Activated CD4-positive, alpha-beta T cell treated with anti-CD3 and anti-CD28 coated beads, Interleukin-2, amount 50 U/mL, for 24 hours (primary cell): ENCODE data around the gene TADA3.

ENCODE experiments used
- DNase-seq, 2 donors: peaks; one replicate each; pipeline ENCODE4 v3.0.0-alpha.2; 2020; ENCODE audit warnings: low read depth in 1 of 2, low spot score in 1 of 2

TADA3 gene, protein sequence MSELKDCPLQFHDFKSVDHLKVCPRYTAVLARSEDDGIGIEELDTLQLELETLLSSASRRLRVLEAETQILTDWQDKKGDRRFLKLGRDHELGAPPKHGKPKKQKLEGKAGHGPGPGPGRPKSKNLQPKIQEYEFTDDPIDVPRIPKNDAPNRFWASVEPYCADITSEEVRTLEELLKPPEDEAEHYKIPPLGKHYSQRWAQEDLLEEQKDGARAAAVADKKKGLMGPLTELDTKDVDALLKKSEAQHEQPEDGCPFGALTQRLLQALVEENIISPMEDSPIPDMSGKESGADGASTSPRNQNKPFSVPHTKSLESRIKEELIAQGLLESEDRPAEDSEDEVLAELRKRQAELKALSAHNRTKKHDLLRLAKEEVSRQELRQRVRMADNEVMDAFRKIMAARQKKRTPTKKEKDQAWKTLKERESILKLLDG

DNA sequence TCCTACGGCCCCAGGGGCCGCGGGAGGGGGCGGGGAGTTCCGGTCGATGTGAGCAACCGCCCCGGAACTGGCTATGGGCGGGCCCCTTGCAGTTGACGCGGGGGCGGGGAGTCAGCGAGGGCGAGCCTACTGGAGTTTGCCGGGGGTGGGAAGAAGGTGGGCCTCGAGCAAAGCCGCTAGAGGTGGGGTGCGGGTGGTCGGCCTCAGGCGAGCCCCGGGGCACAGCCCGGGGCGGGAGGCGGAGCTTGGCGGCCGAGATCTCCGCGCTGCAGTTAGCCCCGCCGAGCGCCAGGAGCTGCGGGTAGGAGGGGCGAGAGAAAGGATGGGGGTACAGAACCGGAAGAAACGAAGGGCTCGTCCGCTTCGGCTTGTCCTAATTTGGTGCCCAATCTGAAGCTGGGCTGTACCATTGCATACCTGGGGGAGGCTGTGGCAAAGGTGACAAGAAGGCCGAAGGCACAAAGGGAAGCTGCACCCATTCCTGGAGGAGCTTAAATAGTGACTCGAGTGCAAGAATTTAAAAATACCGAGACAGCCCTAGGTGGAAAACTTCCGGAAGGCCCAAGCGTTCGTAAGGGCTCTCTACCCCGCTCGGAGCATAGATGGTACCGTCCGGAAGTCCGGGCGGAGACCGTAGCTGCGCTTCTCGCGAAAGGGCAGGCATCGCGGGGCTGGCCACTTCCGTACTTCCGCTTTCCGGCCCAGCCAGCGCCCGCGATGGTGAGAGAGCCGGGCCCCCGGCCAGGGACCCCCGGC is at the start of gene TADA3, which contains the start of gene ARPC4:
Gene TADA3, minus strand, starts transcription at position 69 of the 756 bp plus-strand sequence. CDS start 1,007 bp downstream, outside the sequence.
Gene ARPC4, plus strand, starts transcription at position 678 of the 756 bp plus-strand sequence. Its CDS starts 40 bp downstream, at position 718.
- peak; percentile 81 to 83 for DNase-seq

DNA sequence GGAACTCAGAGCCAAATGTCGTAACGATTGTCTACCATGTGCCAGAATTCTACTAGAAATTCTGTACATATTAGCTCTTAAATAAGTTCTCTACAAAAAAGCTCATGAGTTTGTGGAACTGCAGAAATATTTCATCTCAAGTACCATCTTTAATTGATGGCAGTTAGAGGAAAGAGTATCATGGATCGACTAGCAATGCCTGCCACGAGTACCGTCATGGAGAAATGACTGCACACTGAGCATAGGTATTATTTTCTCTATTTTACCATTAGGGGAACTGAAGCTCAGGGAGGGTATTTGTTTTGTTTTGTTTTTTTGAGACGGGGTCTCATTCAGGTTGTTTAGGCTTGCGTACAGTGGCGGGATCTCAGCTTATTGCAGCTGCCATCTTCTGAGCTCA is 48.7 kb upstream of the TADA3 start:
- no peak for DNase-seq

DNA sequence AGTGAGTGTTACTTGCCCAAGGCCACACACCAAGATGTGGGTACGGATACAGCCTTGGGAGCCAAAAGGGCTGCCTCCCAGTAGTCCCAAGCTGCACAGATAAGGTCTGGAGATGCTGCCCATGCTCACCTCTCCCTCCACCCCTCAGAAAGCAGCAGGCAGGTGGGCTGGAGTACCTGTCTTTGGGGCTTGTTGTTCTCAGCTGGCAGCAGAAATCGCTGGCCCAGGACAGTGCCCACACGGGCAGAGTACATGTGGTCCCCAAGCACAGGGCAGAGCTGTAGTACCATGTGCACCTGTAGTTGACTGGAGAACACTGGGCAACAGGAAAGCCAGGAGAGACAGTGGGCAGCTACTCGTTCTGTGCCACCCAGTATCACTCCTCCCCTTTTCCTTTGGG is 46.6 kb upstream of the TADA3 start:
- no peak for DNase-seq

DNA sequence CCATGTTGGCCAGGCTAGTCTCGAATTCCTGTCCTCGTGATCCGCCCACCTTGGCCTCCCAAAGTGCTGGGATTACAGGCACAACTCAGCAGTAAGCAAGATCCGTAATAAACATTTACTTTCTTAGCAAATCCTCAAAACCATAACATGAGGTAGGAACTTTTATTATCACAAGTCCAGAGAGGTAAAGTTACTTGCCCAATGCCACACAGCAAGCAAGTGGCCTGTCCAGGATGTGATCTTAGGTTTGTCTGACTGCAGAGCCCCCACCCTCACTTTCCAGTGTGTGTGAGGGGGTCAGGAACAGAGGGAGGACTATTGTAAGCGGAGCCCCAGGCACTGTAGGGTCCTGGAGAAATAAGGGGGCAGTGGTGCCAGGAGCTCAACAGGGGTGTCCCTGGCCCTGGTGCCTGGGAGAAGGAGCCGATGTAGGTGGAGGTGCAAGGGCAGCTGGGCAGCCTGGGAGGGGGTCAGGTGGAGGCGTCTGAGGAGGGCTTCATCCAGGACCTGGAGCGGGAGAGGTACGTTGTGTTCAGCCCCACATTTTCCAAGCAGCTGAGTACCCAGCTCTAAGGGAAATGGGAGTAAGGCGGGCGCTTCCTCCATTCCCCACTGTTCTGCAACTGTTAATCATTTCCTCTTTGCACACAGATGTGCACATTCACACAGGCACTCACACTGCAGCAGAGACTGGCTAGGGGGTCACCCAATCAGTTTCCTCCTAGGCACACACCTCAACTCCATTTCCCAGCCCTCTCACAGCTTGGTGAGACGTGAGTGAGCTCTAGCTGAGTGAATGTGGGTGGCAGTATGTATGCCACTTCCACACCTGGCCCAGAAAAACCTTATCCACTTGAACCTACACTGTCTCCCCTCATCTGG is 45.7 kb upstream of the TADA3 start:
- DNase-seq: no peak

DNA sequence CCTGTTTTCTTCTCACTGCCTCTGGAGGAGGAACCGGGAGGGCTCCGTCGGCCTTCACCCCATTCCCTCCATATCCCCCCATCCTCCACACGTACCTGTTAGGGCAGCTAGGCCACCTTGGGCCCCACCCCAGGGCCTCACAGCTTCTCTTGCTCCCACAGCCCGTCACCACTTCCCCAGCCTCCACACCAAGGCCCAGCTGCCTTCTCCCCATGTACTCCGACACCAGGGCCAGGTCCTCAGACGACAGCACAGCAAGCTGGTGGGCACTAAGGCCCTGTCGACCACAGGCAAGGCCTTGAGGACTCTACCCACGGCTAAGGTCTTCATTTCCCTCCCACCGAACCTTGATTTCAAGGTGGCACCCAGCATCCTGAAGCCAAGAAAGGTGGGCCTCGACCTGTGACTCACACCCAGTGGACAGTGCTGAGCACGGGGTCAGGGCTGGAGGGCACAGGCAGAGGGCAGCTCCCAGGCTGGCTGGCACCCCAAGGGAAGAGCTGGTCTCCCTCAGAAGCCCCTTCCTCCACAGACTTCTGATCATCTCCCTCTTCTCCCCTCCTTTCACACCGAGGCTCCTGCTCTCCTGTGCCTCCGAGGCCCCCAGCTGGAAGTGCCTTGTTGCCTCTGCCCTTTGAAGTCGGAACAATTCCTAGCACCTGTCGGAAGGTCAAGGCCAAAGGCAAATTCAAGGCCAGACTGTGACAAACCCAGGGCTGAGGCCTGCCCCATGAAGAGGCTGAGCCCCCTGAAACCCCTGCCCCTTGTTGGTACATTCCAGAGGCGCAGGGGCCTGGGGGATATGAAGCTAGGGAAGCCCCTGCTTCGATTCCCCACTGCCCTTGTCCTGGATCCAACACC is 42.5 kb upstream of the TADA3 start:
- no peak for DNase-seq

DNA sequence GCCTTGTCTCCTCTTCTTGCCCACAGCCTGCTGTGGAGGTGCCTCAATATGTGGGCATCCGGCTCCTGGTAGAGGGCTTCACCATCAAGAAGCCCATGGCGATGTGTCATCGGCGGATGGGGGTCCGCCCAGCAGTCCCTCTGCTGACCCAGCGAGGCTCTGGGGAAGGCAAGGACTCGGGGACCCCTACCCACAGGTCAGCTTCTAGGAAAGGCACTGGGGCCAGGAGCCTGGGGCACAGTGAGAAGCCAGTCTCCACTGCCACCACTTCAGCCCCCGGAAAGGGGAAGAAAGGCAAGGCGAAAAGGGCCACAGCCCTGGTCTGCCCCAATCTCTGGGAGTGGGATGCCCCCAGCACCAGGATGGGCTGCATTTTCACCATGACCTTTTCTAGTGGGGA is 40.8 kb upstream of the TADA3 start:
- DNase-seq: no peak

DNA sequence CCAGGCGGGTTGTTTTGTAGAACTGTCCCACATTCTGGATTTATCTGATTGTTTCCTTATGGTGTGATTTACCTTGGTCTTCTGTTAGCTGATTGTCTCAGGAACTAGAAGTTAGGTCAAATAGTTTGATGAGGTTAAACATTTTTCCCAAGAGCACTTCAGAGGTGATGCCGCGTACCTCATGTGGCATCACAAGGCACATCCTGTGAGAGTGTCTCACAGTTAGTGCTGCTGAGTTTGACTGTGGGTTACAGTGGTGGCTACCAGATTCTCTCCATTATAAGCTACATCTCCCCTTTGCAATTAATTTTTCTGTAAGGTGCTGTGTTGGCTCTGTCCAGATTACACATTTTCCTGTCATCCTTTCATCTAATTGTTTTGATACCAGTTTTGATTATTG is 39.0 kb upstream of the TADA3 start:
- no peak for DNase-seq

DNA sequence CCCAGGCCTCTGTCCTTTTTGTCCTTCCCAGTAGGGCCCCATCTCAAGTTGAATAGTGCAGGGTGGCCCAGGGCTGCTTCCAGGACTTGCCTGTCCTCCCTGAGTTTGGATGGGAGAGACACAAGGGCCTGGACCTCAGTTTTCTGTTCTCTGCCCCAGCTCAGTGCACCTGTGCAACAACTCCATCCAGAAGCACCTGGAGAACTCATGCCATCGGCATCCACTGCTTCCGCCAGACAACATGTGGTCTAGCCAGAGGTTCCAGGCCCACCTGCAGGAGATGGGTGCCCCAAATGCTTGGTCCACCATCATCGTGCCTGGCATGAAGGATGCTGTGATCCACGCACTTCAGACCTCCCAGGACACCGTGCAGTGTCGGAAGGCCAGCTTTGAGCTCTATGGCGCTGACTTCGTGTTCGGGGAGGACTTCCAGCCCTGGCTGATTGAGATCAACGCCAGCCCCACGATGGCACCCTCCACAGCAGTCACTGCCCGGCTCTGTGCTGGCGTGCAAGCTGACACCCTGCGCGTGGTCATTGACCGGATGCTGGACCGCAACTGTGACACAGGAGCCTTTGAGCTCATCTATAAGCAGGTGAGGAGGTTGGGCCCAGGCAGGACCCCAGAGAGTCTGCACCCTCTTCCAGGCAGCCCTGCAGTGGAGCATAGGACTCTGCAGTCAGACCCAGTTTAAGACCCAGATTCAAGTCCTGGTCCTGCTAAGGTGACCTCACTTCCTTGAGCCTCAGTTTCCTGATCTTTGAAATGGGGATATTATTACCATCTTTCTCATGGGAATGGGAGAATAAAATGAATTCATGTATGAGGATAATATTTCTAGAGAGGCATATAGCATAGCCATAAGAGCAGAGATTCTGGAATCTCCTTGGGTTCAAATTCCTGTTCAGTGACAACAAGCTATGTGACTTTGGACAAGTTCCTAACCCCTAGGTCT is 36.8 kb upstream of the TADA3 start:
- DNase-seq: no peak

- DNase-seq: no peak
Observed at GRCh38 chr3:9826815-9827573, 34.7 kb upstream of the TADA3 start.

DNA sequence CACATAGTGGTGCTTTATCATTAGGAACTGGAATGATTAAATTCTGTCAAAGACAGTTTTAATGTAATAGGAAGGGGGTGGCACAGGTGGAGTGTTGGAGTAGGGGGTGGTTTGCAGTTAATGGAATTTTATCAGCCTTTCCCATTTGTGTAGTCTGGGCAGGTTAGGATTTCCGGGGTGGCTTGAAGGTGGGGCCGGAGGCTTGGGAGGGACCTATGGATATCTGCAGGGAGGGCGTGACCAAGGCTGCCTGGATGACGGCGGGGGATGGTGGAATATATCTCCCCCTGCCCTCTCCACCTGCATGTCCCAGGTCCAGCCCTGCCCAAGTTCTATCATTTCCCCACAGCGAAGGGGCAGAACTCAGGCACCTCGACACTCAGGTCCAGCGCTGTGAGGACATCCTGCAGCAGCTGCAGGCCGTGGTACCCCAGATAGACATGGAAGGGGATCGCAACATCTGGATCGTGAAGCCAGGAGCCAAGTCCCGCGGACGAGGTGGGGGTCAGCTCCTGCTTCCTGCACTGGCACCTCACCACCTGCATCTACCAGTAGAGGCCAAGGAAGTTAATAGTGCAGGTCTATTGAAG is 33.3 kb upstream of the TADA3 start:
- DNase-seq: no peak

GRCh38 chr3:9820946-9821345 is 28.7 kb upstream of the TADA3 start:
- no peak for DNase-seq

DNA sequence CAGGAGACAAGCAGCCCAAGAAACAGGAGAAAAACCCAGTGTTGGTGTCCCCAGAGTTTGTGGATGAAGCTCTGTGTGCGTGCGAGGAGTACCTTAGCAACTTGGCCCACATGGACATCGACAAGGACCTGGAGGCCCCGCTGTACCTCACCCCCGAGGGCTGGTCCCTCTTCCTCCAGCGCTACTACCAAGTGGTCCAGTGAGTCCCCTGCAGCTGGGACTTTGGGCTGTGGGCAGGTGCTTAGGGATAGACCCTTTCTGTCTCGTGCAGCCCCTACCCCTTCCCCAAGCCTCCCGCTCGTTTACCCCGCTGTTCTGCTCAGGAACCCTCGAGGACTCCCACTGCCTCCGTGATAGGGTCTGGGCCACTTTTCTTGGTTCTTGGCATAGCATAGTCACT is 28.3 kb upstream of the TADA3 start:
- no peak for DNase-seq

GRCh38 chr3:9818666-9819335 is 26.5 kb upstream of the TADA3 start:
- DNase-seq: no peak

- DNase-seq: no peak
Observed at GRCh38 chr3:9817436-9817835, 25.2 kb upstream of the TADA3 start.

DNA sequence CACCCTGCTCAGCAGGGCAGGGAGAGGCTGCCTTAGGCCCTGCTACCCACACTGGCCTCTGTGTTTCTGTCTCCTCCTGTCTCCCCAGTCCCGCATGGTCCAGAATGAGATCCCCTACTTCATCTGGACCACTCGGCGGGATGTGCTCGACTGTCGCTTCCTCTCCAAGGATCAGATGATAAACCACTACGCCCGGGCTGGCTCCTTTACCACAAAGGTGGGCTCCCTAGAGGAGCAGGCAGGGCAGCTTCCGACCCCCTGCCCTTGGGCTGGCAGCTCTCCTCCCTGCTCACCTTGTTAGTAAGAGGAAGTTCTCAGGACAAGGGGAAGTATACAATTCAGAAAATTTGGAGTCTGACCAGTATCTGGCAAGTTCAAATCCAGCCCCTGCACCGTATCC is 23.7 kb upstream of the TADA3 start:
- DNase-seq: no peak

- DNase-seq: no peak
Observed at GRCh38 chr3:9812870-9813483, 20.7 kb upstream of the TADA3 start.

DNA sequence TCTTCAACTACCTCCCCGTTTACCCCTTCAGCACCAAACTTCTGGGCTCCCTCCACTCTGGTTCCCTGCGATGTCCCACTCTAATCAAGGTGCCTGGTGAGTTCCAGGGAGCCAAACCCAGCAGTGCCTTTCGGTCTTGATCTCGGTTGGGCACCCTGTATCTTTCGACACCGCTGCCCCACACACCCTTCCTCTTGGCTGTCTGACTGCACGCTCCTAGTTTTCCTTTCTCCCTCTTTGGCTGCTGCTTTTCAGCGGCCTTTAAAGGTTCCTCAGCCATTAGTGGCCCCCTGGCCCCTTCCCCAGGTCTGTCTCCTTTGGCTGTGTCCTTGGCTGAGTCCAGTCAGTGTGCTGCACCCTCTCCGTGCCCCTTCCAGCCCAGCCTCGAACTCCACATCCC is 18.6 kb upstream of the TADA3 start:
- DNase-seq: no peak
